ENCODE data around the gene BPTF. TPM values are rescaled to one million over a fixed set of nuclear protein-coding genes. Genes with fewer than 3 reads are reported as not detected.

BPTF gene
- total and polyA plus RNA-seq, 2 of the 13 experiments (the other 11 are each of a cell fraction or from before 2014, with no cell fraction given): 43.5 to 66.1 TPM

DNA sequence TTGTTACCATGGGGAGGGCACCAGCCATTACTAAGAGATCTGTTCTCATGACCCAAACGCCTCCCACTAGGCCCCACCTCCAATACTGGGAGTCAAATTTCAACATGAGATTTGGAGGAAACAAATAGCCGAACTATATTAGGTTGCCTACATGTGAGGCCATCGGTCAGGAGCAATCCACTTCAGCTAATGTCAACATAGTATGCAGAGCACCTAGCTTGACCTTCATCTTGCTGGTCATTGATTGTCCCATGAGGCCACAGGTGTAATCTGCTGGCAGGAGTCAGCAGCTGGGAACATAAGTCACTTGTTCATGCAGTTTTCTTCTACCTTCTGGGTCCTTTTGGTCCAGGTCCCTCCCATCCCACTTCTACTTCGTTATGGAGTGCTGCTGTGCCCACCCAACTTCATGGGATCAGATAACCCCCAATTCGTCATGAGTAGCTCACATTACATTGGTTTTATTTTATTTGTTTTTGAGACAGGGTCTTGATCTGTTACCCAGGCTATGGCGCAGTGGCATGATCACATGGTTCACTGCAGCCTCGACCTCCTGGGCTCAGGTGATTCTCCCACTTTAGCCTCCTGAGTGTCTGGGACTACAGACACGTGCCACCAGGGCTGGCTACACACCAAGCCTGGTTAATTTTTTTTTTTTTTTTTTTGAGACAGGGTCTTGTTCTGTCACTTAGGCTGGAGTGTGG, 204.4 kb downstream of the BPTF start (continued):
- TF ChIP-seq, protein P1, sequence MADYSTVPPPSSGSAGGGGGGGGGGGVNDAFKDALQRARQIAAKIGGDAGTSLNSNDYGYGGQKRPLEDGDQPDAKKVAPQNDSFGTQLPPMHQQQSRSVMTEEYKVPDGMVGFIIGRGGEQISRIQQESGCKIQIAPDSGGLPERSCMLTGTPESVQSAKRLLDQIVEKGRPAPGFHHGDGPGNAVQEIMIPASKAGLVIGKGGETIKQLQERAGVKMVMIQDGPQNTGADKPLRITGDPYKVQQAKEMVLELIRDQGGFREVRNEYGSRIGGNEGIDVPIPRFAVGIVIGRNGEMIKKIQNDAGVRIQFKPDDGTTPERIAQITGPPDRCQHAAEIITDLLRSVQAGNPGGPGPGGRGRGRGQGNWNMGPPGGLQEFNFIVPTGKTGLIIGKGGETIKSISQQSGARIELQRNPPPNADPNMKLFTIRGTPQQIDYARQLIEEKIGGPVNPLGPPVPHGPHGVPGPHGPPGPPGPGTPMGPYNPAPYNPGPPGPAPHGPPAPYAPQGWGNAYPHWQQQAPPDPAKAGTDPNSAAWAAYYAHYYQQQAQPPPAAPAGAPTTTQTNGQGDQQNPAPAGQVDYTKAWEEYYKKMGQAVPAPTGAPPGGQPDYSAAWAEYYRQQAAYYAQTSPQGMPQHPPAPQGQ (CRISPR knock-in tag; IDR thresholded peaks at IDR 0.05; ENCODE audit: borderline replicate concordance): no peak
- TF ChIP-seq ZNF326 (CRISPR knock-in tag; IDR thresholded peaks at IDR 0.05; ENCODE audit: borderline replicate concordance) (no peak), ZBTB7A (CRISPR knock-in tag; IDR thresholded peaks at IDR 0.05) (no peak), ZBTB8A (CRISPR knock-in tag; IDR thresholded peaks at IDR 0.05; ENCODE audit: borderline replicate concordance, low read depth) (no peak), SP140L (CRISPR knock-in tag; IDR thresholded peaks at IDR 0.05; ENCODE audit: borderline replicate concordance) (no peak), ZNF124 (CRISPR knock-in tag; IDR thresholded peaks at IDR 0.05) (peak; percentile 96; the same call in 1 of the 2 replicates), ZFAT (CRISPR knock-in tag; conservative IDR thresholded peaks at IDR 0.05) (no peak), JUNB (CRISPR knock-in tag; IDR thresholded peaks at IDR 0.05; ENCODE audit: borderline replicate concordance) (0 out of 2 replicates have a peak, but pooled peaks have one; percentile 33), ZNF367 (CRISPR knock-in tag; IDR thresholded peaks at IDR 0.05; ENCODE audit: borderline replicate concordance) (no peak), SMAD1 (CRISPR knock-in tag; IDR thresholded peaks at IDR 0.05; ENCODE audit: borderline replicate concordance, low read depth) (no peak), ZFP62 (CRISPR knock-in tag; IDR thresholded peaks at IDR 0.05) (no peak), IRF2 (CRISPR knock-in tag; IDR thresholded peaks at IDR 0.05) (peak; percentile 88)
- TF ChIP-seq, protein P2, sequence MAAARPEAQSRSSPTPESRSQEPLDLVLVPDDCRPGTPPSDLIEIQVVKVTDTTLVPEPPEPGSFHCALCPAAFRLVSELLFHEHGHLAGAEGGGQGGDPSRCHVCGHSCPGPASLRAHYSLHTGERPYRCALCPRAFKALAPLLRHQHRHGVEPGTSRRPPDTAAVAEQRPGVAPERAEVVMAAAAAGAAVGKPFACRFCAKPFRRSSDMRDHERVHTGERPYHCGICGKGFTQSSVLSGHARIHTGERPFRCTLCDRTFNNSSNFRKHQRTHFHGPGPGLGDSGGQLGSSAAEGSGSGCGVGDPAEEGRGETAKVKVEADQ (CRISPR knock-in tag; IDR thresholded peaks at IDR 0.05; ENCODE audit: borderline replicate concordance): no peak
- TF ChIP-seq, protein P3, sequence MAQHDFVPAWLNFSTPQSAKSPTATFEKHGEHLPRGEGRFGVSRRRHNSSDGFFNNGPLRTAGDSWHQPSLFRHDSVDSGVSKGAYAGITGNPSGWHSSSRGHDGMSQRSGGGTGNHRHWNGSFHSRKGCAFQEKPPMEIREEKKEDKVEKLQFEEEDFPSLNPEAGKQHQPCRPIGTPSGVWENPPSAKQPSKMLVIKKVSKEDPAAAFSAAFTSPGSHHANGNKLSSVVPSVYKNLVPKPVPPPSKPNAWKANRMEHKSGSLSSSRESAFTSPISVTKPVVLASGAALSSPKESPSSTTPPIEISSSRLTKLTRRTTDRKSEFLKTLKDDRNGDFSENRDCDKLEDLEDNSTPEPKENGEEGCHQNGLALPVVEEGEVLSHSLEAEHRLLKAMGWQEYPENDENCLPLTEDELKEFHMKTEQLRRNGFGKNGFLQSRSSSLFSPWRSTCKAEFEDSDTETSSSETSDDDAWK (CRISPR knock-in tag; IDR thresholded peaks at IDR 0.05): no peak
- TF ChIP-seq, protein P4, sequence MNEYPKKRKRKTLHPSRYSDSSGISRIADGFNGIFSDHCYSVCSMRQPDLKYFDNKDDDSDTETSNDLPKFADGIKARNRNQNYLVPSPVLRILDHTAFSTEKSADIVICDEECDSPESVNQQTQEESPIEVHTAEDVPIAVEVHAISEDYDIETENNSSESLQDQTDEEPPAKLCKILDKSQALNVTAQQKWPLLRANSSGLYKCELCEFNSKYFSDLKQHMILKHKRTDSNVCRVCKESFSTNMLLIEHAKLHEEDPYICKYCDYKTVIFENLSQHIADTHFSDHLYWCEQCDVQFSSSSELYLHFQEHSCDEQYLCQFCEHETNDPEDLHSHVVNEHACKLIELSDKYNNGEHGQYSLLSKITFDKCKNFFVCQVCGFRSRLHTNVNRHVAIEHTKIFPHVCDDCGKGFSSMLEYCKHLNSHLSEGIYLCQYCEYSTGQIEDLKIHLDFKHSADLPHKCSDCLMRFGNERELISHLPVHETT (CRISPR knock-in tag; conservative IDR thresholded peaks at IDR 0.05): 0 out of 2 replicates have a peak, but pooled peaks have one; percentile 37
- TF ChIP-seq, protein P5, sequence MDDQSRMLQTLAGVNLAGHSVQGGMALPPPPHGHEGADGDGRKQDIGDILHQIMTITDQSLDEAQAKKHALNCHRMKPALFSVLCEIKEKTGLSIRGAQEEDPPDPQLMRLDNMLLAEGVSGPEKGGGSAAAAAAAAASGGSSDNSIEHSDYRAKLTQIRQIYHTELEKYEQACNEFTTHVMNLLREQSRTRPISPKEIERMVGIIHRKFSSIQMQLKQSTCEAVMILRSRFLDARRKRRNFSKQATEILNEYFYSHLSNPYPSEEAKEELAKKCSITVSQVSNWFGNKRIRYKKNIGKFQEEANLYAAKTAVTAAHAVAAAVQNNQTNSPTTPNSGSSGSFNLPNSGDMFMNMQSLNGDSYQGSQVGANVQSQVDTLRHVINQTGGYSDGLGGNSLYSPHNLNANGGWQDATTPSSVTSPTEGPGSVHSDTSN (CRISPR knock-in tag; IDR thresholded peaks at IDR 0.05; ENCODE audit: borderline replicate concordance): no peak
- TF ChIP-seq, protein P6, sequence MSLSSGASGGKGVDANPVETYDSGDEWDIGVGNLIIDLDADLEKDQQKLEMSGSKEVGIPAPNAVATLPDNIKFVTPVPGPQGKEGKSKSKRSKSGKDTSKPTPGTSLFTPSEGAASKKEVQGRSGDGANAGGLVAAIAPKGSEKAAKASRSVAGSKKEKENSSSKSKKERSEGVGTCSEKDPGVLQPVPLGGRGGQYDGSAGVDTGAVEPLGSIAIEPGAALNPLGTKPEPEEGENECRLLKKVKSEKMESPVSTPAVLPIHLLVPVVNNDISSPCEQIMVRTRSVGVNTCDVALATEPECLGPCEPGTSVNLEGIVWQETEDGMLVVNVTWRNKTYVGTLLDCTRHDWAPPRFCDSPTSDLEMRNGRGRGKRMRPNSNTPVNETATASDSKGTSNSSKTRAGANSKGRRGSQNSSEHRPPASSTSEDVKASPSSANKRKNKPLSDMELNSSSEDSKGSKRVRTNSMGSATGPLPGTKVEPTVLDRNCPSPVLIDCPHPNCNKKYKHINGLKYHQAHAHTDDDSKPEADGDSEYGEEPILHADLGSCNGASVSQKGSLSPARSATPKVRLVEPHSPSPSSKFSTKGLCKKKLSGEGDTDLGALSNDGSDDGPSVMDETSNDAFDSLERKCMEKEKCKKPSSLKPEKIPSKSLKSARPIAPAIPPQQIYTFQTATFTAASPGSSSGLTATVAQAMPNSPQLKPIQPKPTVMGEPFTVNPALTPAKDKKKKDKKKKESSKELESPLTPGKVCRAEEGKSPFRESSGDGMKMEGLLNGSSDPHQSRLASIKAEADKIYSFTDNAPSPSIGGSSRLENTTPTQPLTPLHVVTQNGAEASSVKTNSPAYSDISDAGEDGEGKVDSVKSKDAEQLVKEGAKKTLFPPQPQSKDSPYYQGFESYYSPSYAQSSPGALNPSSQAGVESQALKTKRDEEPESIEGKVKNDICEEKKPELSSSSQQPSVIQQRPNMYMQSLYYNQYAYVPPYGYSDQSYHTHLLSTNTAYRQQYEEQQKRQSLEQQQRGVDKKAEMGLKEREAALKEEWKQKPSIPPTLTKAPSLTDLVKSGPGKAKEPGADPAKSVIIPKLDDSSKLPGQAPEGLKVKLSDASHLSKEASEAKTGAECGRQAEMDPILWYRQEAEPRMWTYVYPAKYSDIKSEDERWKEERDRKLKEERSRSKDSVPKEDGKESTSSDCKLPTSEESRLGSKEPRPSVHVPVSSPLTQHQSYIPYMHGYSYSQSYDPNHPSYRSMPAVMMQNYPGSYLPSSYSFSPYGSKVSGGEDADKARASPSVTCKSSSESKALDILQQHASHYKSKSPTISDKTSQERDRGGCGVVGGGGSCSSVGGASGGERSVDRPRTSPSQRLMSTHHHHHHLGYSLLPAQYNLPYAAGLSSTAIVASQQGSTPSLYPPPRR (CRISPR knock-in tag; IDR thresholded peaks at IDR 0.05; ENCODE audit: borderline replicate concordance): peak; percentile 96

Measured in HepG2 (cell line).